ENCODE results near the gene FBXO11. TPM values are rescaled to one million over a fixed set of nuclear protein-coding genes. Genes with fewer than 3 reads are reported as not detected.

Gene FBXO11
- total RNA-seq, 4 donors from 2014 or later: 49.5 to 98.0 (median 68.8) TPM

DNA sequence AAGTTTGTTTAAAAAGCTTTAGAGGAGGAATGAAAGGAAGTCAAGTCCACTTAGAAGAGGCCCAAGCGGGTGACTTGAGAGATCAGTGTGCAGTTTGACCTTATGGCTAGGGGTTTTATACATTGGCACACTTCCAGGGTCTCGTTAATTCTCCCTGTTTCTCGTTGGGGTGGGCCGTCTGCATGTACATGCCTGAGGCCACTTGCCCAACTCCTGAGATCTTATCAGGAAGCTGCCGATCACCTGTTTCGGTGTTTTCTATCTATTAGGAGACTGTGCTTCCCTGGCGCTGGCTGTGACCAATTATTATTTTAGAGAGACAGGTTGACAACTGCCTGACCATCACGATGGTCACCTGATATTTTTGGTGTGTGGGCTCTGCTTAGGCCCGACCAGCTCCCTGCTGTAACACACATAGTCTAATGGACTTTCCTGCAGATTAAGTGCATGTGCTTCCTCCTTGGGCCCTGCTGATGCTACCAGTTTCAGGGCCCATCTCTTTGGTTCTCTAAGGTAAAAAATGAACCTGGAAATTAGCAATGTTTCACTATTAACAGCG, 154.4 kb downstream of the FBXO11 start:
- 56 to 59% methylated on average over 10 of the region's 10 CpGs for WGBS, 2 donors

DNA sequence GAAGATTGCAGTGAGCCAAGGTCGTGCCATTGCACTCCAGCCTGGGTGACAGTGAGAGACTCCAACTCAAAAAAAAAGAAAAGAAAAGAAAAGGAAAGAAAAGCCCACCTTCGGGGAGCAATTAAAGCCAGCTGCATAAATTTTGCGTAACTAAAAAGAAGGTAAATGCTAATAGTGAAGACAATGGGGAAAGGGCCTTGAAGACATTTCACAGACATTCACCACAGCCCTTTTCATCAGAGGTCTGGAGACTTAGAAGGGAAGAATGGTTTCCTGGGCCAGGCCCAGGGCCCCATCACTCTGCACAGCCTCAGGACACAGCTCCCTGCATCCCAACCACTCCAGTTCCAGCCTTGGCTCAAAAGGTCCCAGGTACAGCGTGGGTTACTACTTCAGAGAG, 158.4 kb downstream of the FBXO11 start:
- no peaks in the 10 kb centered on the region for H3K36me3 ChIP-seq
- no peak for TF ChIP-seq EP300 (IDR thresholded peaks at IDR 0.05)
- no peak for TF ChIP-seq POLR2A (IDR thresholded peaks at IDR 0.05)
- TF ChIP-seq, protein P1, sequence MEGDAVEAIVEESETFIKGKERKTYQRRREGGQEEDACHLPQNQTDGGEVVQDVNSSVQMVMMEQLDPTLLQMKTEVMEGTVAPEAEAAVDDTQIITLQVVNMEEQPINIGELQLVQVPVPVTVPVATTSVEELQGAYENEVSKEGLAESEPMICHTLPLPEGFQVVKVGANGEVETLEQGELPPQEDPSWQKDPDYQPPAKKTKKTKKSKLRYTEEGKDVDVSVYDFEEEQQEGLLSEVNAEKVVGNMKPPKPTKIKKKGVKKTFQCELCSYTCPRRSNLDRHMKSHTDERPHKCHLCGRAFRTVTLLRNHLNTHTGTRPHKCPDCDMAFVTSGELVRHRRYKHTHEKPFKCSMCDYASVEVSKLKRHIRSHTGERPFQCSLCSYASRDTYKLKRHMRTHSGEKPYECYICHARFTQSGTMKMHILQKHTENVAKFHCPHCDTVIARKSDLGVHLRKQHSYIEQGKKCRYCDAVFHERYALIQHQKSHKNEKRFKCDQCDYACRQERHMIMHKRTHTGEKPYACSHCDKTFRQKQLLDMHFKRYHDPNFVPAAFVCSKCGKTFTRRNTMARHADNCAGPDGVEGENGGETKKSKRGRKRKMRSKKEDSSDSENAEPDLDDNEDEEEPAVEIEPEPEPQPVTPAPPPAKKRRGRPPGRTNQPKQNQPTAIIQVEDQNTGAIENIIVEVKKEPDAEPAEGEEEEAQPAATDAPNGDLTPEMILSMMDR (IDR thresholded peaks at IDR 0.05): no peak
- H3K27ac ChIP-seq: no peak overlapping the region
- H3K4me3 ChIP-seq: no peak overlapping the region
- no peak for DNase-seq (ENCODE audit: low spot score in 2 of 2)
- H3K27me3 ChIP-seq: no peaks in the 10 kb centered on the region
- H3K4me1 ChIP-seq: peaks cover 0 to 10% (median 9%) of the 10 kb centered on the region in 4 donors
- 84 to 87% methylated on average over 4 of the region's 4 CpGs for WGBS, 2 donors
- H3K9me3 ChIP-seq: peaks cover 0 to 25% (median 4%) of the 10 kb centered on the region in 4 donors

More for the DNA sequence above, 154.4 kb downstream of the FBXO11 start:
- H3K27me3 ChIP-seq: no peaks in the 10 kb centered on the region
- H3K4me3 ChIP-seq: no peak overlapping the region
- peak overlapping the region; percentile 48 to 93 (median 71) for H3K27ac ChIP-seq
- H3K4me1 ChIP-seq: peaks cover 0 to 16% (median 12%) of the 10 kb centered on the region in 4 donors
- TF ChIP-seq EP300 (IDR thresholded peaks at IDR 0.05) (no peak), POLR2A (IDR thresholded peaks at IDR 0.05) (peak in 1 of 2 donors; percentile 0)
- H3K9me3 ChIP-seq: peaks cover 0 to 17% (median 2%) of the 10 kb centered on the region in 4 donors
- H3K36me3 ChIP-seq: no peaks in the 10 kb centered on the region
- no peak for DNase-seq (ENCODE audit: low spot score in 2 of 2)

DNA sequence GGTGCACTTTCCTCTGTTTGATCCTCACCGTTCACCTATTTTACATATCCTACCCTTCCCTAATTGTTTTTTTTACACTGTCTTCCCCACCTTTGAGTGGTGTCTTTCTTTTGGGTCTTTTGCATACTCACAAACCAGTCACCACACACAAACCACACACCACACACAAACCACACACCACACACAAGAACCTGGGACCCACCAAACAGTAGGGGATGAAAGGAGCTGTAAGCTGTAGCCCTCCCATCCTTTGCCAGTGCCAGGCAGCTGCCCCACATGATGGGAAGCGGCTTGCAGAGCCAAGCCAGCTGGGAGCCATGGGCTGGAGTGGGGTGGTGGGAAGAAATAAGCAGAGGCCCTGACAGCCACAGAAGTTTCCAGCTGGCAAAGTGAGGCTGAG, 162.2 kb downstream of the FBXO11 start:
- peaks cover 0 to 25% (median 4%) of the 10 kb centered on the region in 4 donors for H3K9me3 ChIP-seq
- no peak for DNase-seq (ENCODE audit: low spot score in 2 of 2)
- WGBS, 2 donors: 83 to 84% methylated on average over 2 of the region's 2 CpGs
- no peak overlapping the region for H3K4me3 ChIP-seq
- TF ChIP-seq, protein P1 (IDR thresholded peaks at IDR 0.05): no peak
- TF ChIP-seq EP300 (IDR thresholded peaks at IDR 0.05): no peak
- no peak for TF ChIP-seq POLR2A (IDR thresholded peaks at IDR 0.05)
- no peak overlapping the region for H3K27ac ChIP-seq
- H3K36me3 ChIP-seq: no peaks in the 10 kb centered on the region
- H3K4me1 ChIP-seq: no peaks in the 10 kb centered on the region
- no peaks in the 10 kb centered on the region for H3K27me3 ChIP-seq

DNA sequence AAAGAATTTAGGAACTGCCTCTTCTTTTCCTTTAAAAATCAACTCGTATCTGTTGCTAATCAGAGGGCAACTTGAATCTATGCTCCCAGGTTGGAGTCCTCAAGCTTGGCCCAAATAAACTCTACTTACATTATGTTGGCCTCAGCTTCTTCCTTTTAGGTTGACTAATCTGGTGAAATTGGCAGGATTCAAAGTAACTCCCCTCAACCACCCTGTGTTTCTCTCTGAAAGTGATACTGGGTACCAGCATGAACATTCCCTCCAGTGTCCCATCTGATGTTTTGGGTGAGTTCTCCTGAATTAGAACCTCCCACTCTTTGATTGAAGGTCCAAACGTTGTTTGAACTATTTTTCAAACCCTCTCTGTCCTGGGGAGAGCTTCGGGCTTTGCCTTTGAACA, 164.7 kb downstream of the FBXO11 start:
- H3K4me3 ChIP-seq: no peak overlapping the region
- H3K27ac ChIP-seq: no peak overlapping the region
- H3K36me3 ChIP-seq: no peaks in the 10 kb centered on the region
- TF ChIP-seq, protein P1 (IDR thresholded peaks at IDR 0.05): no peak
- TF ChIP-seq EP300 (IDR thresholded peaks at IDR 0.05): no peak
- TF ChIP-seq POLR2A (IDR thresholded peaks at IDR 0.05): no peak
- H3K4me1 ChIP-seq: no peaks in the 10 kb centered on the region
- H3K9me3 ChIP-seq: peaks cover 0 to 5% (median 2%) of the 10 kb centered on the region in 4 donors
- DNase-seq (ENCODE audit: low spot score in 2 of 2): no peak
- no peaks in the 10 kb centered on the region for H3K27me3 ChIP-seq
- 57 to 59% methylated on average over 3 of the region's 3 CpGs for WGBS, 2 donors

DNA sequence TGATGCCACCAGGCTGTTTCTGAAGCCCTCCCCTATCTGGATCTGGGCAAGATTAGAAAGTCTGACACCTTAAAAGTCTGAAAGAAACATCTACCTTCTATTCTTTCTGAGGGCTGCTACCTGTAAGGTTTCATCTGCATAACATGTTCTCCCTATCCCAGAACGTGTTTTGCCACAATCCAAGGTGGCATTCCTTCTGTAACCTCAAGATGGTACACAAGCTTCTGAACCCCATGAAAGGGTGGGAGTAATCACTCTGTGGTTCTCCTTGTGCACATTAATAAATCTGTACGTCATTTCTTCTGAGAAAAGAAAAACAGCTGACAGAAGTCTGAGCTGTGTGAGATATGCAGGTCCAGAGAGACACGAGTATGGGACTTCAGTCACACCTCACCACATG, 165.2 kb downstream of the FBXO11 start:
- no peak for DNase-seq (ENCODE audit: low spot score in 2 of 2)
- H3K27ac ChIP-seq: no peak overlapping the region
- no peak for TF ChIP-seq EP300 (IDR thresholded peaks at IDR 0.05)
- TF ChIP-seq, protein P1 (IDR thresholded peaks at IDR 0.05): no peak
- TF ChIP-seq POLR2A (IDR thresholded peaks at IDR 0.05): no peak
- no peaks in the 10 kb centered on the region for H3K4me1 ChIP-seq
- no peaks in the 10 kb centered on the region for H3K36me3 ChIP-seq
- H3K9me3 ChIP-seq: no peaks in the 10 kb centered on the region
- H3K27me3 ChIP-seq: no peaks in the 10 kb centered on the region
- H3K4me3 ChIP-seq: no peak overlapping the region
- WGBS, 2 donors: 71 to 80% methylated on average over 3 of the region's 3 CpGs

Small RNAs within 50 kb of the gene (small RNA-seq; reads per million reads assigned to genes)
- gene RF00026 (not detected), gene RPL36AP15 (not detected)

Other genes starting within 250 kb of the FBXO11 start
- 10 to 100 TPM; 32.1 to 43.5 (median 37.6) TPM for gene MSH6, start 123.4 kb downstream of the FBXO11 start, total RNA-seq

Data from tibial nerve (tissue), 4 donors.